T-cell (primary cell): ENCODE measurements around the gene LDLRAP1. TPM values are rescaled to one million over a fixed set of nuclear protein-coding genes. Genes with fewer than 3 reads are reported as not detected.

ENCODE experiments used
- ATAC-seq, 4 experiments: fragments of 200-7000 bp in 3 of 4; fragments of 150-1000 bp in 1 of 4; cut with Tn5 transposase; replicated peaks in 1 of 4; 1 replicate in 3 of 4; 2 replicates in 1 of 4; pipeline ENCODE4 v1.10.0; 2021; ENCODE audit warnings: moderate library complexity in 3 of 4, mild to moderate bottlenecking in 2 of 4, moderate number of reproducible peaks in 1 of 4
- CTCF ChIA-PET, 2 donors: fragments of 300-600 bp; sonication (Branson Sonifier 250); formaldehyde crosslinking; loops; one replicate each; lab custom pipeline; 2022; ENCODE audit warnings: antibody characterized with exemption in 2 of 2; lab: Charles Lee
- POLR2A ChIA-PET, 2 donors: fragments of 300-600 bp; sonication (Branson Sonifier 250); formaldehyde crosslinking; loops; one replicate each; lab custom pipeline; 2022; ENCODE audit warnings: antibody characterized with exemption in 2 of 2; lab: Charles Lee
- DNase-seq, 35 experiments: peaks; one replicate each; pipeline versions ENCODE4 v3.0.0 to v3.0.0-alpha.2; 2013 to 2023
- H3K27ac ChIP-seq: one replicate; pipeline ENCODE4 v1.5.1; 2013; ENCODE audit warnings: low read length
- H3K27me3 ChIP-seq, 2 experiments: replicated peaks in 1 of 2; 1 replicate in 1 of 2; 2 replicates in 1 of 2; pipeline versions ENCODE4 v1.6.1 to v1.7.0; 2013; ENCODE audit warnings: low read length in 1 of 2, mixed read lengths in 1 of 2; ENCODE audit not compliant: control insufficient read depth in 2 of 2, insufficient read depth in 2 of 2; ENCODE audit errors: extremely low read depth in 1 of 2
- H3K36me3 ChIP-seq, 2 donors: 1 replicate in 1 of 2; 2 replicates in 1 of 2; pipeline versions ENCODE4 v1.6.1 to v1.7.0; 2013; ENCODE audit warnings: low read length in 1 of 2; ENCODE audit not compliant: control insufficient read depth in 2 of 2, insufficient read depth in 1 of 2; ENCODE audit errors: extremely low read depth in 1 of 2
- H3K4me1 ChIP-seq, 2 experiments: 1 replicate in 1 of 2; 2 replicates in 1 of 2; pipeline versions ENCODE4 v1.6.1 to v1.7.0; 2013; ENCODE audit warnings: low read length in 2 of 2, mixed read lengths in 1 of 2; ENCODE audit not compliant: insufficient read depth in 2 of 2, control insufficient read depth in 1 of 2; ENCODE audit errors: extremely low read depth in 1 of 2
- H3K4me3 ChIP-seq, 2 donors: 1 replicate in 1 of 2; 2 replicates in 1 of 2; pipeline versions ENCODE4 v1.5.1 to v1.7.0; 2013; ENCODE audit warnings: mild to moderate bottlenecking in 2 of 2, low read length in 1 of 2, moderate library complexity in 1 of 2; ENCODE audit not compliant: control insufficient read depth in 1 of 2; ENCODE audit errors: extremely low read depth in 1 of 2
- H3K9me3 ChIP-seq: 2 replicates; pipeline ENCODE4 v1.7.0; 2013
- H3K27ac Mint-ChIP-seq, 2 donors: one replicate each; pipeline ENCODE4 v1.8.0; 2020 to 2021; ENCODE audit warnings: mild to moderate bottlenecking in 2 of 2, mixed read lengths in 2 of 2
- H3K27me3 Mint-ChIP-seq, 2 donors: one replicate each; pipeline ENCODE4 v1.8.0; 2021 to 2022; ENCODE audit warnings: mixed read lengths in 2 of 2
- H3K36me3 Mint-ChIP-seq: one replicate; pipeline ENCODE4 v1.8.0; 2021; ENCODE audit warnings: mixed read lengths
- H3K4me1 Mint-ChIP-seq, 3 donors: one replicate each; pipeline ENCODE4 v1.8.0; 2020 to 2022; ENCODE audit warnings: mixed read lengths in 3 of 3, mild to moderate bottlenecking in 1 of 3
- H3K4me3 Mint-ChIP-seq, 3 donors: one replicate each; pipeline ENCODE4 v1.8.0; 2020 to 2022; ENCODE audit warnings: mild to moderate bottlenecking in 3 of 3, mixed read lengths in 3 of 3, moderate library complexity in 3 of 3
- H3K9me3 Mint-ChIP-seq, 3 donors: one replicate each; pipeline ENCODE4 v1.8.0; 2020 to 2022; ENCODE audit warnings: mixed read lengths in 3 of 3
- WGBS: methylation state at CpG from one replicate; pipeline ENCODE4 v1.1.5; 2013; ENCODE audit warnings: missing lambda C conversion rate; ENCODE audit not compliant: insufficient coverage; 5-methylcytosine and 5-hydroxymethylcytosine counted together
- total RNA-seq, 35 experiments: library from RNA in 6 of 35; stranded (reverse) in 6 of 35; fragments of 120-200 nt in 1 of 35; gene quantifications; one replicate each; pipeline versions ENCODE4 v1.2.1 to v1.2.4 and lab custom pipeline; 2013 to 2026

LDLRAP1 gene
- total RNA-seq, 5 donors from 2014 or later (not counting 1 experiment from before 2014, with no cell fraction given), result 143 to 298 (median 222) TPM

DNA sequence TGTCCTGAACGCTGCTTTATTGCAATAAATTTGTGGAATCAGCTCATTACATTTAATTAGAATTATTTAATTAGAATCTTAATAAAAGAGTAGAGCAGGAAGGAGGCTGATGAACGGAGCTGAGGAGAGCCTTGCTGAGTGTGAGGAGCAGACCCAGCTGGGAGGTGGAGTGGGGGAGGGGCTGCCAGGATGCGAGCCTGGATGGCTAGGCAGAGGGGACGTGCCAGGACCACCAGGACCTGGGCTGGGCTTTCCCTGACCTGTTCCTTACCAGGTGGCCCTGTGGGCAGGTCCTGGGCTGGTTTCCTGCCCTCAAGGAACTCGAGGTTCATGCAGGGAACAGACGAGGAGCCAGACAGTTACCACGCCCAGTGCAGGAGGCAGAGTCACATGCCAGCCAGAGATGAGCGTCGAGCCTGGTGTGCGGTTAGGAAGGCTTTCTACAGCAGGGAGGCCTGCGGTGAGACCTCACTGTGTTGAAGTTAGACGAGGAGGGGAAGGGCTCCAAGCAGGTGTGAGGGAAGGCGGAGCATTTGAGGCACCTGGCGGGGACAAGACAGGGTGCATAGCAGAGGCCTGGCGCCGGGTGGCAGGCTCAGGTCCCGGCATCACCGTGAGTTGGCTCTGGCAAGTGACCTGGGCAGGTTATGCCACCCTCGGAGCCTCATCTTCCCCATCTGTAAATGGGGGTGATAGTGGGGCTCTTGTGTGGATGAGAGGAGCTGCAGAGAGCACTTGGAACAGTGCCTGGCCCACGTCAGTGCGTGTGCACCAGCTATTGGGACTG is 33.9 kb downstream of the LDLRAP1 start:
- ChIA-PET POLR2A (interaction anchor here in 1 of 2 donors (0.6 kb wide), 1 partner anchor 31 kb away, joined by 3 read pairs; no protein-coding TSS in a partner anchor), CTCF (interaction anchor here in 1 of 2 donors (1.0 kb wide), 1 partner anchor 90 kb away, joined by 3 read pairs; no protein-coding TSS in a partner anchor)
- Histone ChIP-seq H3K9me3 (no peaks in the 10 kb centered on the region), H3K27ac (no peak overlapping the region), H3K4me3 (no peak overlapping the region), H3K4me1 (peaks cover 0 to 26% of the 10 kb centered on the region in 2 experiments), H3K27me3 (peaks cover 0 to 19% of the 10 kb centered on the region in 2 experiments), H3K36me3 (no peaks in the 10 kb centered on the region)
- Mint-ChIP-seq H3K9me3 (no peaks in the 10 kb centered on the region), H3K36me3 (no peaks in the 10 kb centered on the region), H3K4me1 (peaks cover 20 to 34% (median 22%) of the 10 kb centered on the region in 3 donors), H3K4me3 (no peak overlapping the region), H3K27ac (no peak overlapping the region), H3K27me3 (no peaks in the 10 kb centered on the region)
- WGBS, result 84% methylated on average over 18 of the region's 21 CpGs
- DNase-seq, result no peak
- ATAC-seq, result peak in 2 of 4 experiments; percentile 28 to 71

DNA sequence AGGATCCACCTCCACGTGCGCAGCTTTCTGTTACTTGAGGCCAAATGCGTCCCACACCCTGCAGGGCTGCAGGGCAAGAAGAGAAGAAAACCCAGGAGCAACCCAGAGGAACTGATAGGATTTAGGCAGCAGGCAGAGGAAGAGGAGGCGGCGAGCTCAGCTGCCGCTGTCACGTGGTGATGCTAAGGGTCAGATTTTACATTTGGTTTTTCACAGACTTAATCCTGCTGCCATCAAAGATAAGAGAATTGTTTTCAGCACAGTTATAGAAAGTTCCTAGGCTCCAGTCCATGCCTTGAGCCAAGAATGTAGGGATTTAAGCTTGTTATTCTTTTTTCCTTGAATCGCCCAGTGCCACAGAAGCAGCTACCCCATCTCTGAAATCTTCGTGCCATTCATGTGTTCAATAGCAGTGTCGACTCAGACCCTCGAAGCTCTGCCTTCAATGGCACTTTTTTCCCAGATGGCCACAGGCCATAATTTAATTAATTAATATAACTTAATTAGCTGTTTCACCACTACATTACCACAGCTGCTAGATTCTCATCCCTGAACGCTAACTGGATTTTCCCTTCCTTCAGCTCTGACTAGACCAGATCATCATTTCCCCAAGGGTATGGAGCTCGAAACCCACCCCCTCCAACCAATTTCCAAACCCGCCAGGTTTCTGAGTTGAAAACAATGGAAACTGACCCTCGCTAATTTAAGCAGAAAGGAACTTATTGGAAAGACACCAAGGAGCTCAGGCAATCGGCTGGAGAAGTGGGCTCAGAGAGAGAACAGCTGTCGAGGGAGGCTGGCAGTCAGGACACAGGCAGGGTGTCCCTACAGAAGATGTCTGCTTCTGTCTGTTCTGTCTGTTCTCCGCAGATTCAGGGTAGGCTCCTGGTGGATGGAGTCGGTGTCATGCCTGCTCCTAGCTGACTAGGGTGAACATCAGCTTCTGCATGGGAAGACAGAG is 36.2 kb downstream of the LDLRAP1 start:
- Mint-ChIP-seq H3K27ac (no peak overlapping the region), H3K4me3 (no peak overlapping the region), H3K9me3 (no peaks in the 10 kb centered on the region), H3K4me1 (peaks cover 2 to 15% (median 7%) of the 10 kb centered on the region in 3 donors), H3K27me3 (no peaks in the 10 kb centered on the region), H3K36me3 (peaks cover under 1% of the 10 kb centered on the region)
- peaks cover 0 to 9% of the 10 kb centered on the region in 2 experiments for H3K27me3 ChIP-seq
- CTCF ChIA-PET, result interaction anchor here in 1 of 2 donors (1.1 kb wide), 1 partner anchor 10 kb away, joined by 4 read pairs; no protein-coding TSS in a partner anchor
- no peaks in the 10 kb centered on the region for H3K9me3 ChIP-seq
- H3K36me3 ChIP-seq, result no peaks in the 10 kb centered on the region
- ATAC-seq (no peak), DNase-seq (no peak)
- POLR2A ChIA-PET, result interaction anchor here in 1 of 2 donors (0.5 to 0.9 kb wide), 2 partner anchors 67 to 1920 kb away, joined by 10 read pairs; no protein-coding TSS in a partner anchor
- H3K27ac ChIP-seq, result no peak overlapping the region
- 91% methylated on average over 8 of the region's 19 CpGs for WGBS
- H3K4me1 ChIP-seq, result peaks cover 0 to 6% of the 10 kb centered on the region in 2 experiments
- H3K4me3 ChIP-seq, result no peak overlapping the region

DNA sequence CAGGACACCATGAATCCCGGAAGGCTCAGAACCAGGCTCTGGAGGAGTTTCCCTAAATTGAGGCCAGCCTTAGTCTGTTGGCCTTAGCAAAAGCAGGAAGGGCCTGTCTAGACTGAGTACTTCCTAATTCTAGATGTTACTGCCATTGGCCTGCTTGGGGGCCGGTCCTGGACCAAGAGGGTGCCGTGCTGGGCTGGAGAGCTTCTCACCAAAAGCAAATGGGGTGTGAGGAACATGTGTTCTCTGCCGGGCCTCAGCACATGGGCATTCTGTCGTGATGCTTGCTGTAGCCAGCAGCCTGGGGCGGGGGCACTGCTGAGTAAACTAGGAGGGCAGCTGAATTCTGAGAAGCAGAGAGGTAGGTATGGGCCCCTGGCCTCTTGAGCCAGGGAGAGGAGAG is 37.5 kb downstream of the LDLRAP1 start:
- Mint-ChIP-seq H3K27me3 (no peaks in the 10 kb centered on the region), H3K4me1 (peaks cover 7 to 15% (median 10%) of the 10 kb centered on the region in 3 donors), H3K36me3 (peaks cover 5% of the 10 kb centered on the region), H3K9me3 (no peaks in the 10 kb centered on the region), H3K4me3 (no peak overlapping the region), H3K27ac (no peak overlapping the region)
- 87% methylated on average over 6 of the region's 6 CpGs for WGBS
- ATAC-seq (no peak), DNase-seq (no peak)
- Histone ChIP-seq H3K27me3 (peaks cover 0 to 9% of the 10 kb centered on the region in 2 experiments), H3K9me3 (no peaks in the 10 kb centered on the region), H3K4me1 (peaks cover 0 to 9% of the 10 kb centered on the region in 2 experiments), H3K4me3 (no peak overlapping the region), H3K36me3 (no peaks in the 10 kb centered on the region), H3K27ac (no peak overlapping the region)
- ChIA-PET POLR2A (no interaction called here), CTCF (interaction anchor here in 1 of 2 donors (1.1 kb wide), 1 partner anchor 9 kb away, joined by 4 read pairs; no protein-coding TSS in a partner anchor)

DNA sequence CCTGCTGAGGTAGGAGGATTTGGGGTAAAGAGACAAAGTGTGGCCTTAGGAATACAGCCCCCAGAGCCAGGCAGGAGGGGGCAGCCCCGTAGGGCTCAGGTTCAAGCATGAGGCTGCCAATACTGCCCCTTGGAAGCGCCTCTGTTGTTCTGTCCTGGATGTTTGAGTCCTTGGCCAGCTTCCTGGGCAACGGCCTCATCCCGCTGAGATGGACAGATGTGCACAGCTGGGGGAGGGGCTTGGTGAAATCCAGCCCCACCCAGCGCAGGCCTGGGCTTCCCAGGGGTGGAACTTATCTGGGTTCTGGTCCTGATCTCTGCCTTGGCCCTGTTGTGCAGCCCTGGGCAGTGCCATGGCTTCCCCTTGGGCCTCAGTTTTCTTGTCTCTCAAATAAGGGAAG is 38.4 kb downstream of the LDLRAP1 start:
- Histone ChIP-seq H3K9me3 (no peaks in the 10 kb centered on the region), H3K36me3 (no peaks in the 10 kb centered on the region), H3K4me3 (no peak overlapping the region), H3K27me3 (peaks cover 0 to 16% of the 10 kb centered on the region in 2 experiments), H3K4me1 (peaks cover 0 to 17% of the 10 kb centered on the region in 2 experiments), H3K27ac (no peak overlapping the region)
- H3K27me3 Mint-ChIP-seq, result no peaks in the 10 kb centered on the region
- peaks cover 5% of the 10 kb centered on the region for H3K36me3 Mint-ChIP-seq
- no peaks in the 10 kb centered on the region for H3K9me3 Mint-ChIP-seq
- no peak for ATAC-seq
- no peak for DNase-seq
- ChIA-PET CTCF (no interaction called here), POLR2A (interaction anchor here in 1 of 2 donors (0.6 kb wide), 1 partner anchor 27 kb away, joined by 3 read pairs; no protein-coding TSS in a partner anchor)
- no peak overlapping the region for H3K4me3 Mint-ChIP-seq
- 93% methylated on average over 5 of the region's 5 CpGs for WGBS
- H3K4me1 Mint-ChIP-seq, result peaks cover 7 to 16% (median 15%) of the 10 kb centered on the region in 3 donors
- H3K27ac Mint-ChIP-seq, result no peak overlapping the region

DNA sequence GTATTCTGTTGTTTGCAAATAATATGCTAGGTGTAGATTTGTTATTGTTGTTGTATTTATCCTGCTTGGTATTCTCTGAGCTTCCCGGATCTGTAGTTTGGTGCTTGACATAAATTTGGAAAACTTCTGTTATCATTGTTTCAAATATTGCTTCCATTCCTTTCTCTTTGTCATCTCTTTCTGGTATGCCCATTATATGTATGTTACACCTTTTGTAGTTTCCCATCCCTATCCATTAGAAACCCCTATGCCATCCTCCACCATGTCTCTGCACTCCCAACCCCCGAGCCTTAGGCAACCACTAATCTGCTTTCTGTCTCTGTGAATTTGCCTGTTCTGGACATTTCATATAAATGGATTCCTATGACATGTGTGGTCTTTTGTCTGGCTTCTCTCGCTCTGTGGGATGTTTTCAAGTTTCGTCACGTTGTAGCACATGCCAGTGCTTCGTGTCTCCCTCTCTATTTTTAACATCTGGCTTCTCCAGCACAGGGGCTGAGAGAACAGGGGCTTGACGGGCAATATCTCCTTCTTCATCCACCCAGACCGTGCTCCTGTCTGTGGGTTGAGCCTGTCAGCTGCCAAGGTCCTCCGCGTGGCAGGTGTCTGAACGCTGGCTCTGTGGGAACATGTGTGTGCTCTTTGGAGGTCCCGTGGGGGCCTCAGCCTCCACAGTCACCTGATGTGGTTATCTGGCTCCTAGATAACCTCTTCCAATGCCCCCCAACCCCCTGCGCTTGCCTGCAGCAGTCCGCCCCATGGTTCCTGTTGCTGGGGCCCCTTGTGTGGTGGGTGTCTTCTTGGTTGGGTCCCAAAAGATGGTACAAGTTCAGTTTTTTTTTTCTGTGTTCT is 40.3 kb downstream of the LDLRAP1 start:
- DNase-seq (no peak), ATAC-seq (no peak)
- CTCF ChIA-PET, result no interaction called here
- Mint-ChIP-seq H3K4me3 (no peak overlapping the region), H3K27ac (no peak overlapping the region), H3K27me3 (no peaks in the 10 kb centered on the region), H3K4me1 (peaks cover 6 to 21% (median 11%) of the 10 kb centered on the region in 3 donors), H3K9me3 (no peaks in the 10 kb centered on the region), H3K36me3 (peaks cover 5% of the 10 kb centered on the region)
- Histone ChIP-seq H3K4me1 (peaks cover 0 to 20% of the 10 kb centered on the region in 2 experiments), H3K4me3 (no peak overlapping the region), H3K36me3 (no peaks in the 10 kb centered on the region), H3K9me3 (no peaks in the 10 kb centered on the region), H3K27me3 (peaks cover 0 to 16% of the 10 kb centered on the region in 2 experiments), H3K27ac (no peak overlapping the region)
- POLR2A ChIA-PET, result no interaction called here
- WGBS, result 73% methylated on average over 7 of the region's 14 CpGs
